GDM1 (cell line): ENCODE data around the gene TPRKB.
"Not testable (repeated sequence)": the region's sequence is repeated elsewhere in the genome, so short reads cannot be mapped to it uniquely, and the experiment has no call there.

Experiments
- DNase-seq: peaks from one replicate; lab custom pipeline; 2025; lab: John Stamatoyannopoulos, UW

TPRKB gene

DNA sequence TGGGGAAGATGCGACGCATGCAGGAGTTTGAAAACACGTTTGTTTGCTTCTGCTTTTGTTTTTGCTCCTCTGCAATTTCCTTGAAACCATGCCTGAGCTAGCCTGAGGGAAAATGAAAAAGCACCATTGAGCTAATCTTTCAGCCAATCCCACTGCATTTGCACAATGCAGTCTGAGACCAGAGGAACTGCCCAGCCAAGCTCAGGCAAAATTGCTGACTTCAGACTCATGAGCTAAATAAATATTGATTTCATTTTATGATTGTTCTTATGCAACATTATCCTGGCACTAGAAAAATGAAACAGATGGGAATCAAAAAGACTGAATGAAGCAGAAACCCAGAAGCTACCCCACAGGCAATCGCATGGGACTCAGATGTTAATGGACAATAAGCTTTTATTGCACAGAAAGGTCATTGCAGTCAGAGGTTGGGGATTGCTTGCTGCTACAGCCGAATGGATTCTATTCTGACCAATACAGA, 37.0 kb downstream of the TPRKB start:
- DNase-seq: no peak

DNA sequence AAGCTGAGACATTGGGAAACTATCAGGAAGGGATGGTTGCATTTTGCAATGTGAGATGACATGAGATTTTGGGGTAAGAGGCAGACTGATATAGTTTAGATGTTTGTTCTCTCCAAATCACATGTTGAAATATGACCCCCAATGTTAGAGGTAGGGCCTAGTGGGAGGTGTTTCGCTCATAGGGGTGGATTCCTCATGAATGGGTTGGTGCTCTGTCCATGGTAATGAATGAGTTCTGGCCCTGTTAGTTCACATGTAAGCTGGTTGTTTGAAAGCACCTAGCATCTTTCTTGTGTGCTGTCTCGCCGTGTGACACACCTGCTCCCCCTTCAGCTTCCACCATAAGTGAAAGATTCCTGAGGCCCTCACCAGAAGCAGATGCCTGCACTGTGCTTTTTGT, 37.7 kb downstream of the TPRKB start:
- no peak for DNase-seq

DNA sequence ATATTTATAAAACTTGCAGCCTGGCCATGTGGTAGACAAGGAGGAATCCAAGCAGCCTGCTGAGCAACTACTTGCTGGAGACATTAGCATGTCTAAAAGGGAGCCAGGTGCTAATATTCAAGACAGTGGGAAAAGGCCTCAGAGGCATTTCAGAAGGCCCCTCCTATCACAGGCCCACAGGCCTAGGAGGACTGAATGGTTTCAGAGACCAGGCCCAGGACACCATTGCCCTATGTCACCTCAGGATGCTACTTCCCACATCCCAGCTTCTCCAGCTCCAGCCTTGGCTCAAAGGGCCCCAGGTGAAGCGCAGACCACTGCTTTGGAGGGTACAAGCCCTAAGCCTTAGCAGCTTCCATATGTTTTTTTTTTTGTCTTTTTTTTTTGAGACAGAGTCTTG, 39.0 kb downstream of the TPRKB start:
- DNase-seq: no peak

DNA sequence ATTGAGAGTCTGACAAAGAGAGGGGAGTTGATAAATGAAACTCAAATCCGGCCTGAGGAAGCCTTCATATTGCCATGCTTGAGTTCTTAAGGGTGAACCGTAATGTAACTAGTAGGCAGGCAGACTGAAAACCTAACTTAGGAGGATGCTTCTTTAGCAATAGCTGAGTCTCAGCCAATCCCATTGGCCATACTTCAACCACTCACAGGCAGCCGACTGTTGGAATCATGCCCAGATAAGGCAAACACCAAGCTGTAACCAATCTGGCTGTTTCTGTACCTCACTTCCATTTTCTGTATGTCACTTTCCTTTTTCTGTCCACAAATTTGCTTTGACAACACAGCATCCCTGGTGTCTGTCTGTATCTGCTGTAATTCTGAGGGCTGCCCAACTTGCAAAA, 39.5 kb downstream of the TPRKB start:
- no peak for DNase-seq

DNA sequence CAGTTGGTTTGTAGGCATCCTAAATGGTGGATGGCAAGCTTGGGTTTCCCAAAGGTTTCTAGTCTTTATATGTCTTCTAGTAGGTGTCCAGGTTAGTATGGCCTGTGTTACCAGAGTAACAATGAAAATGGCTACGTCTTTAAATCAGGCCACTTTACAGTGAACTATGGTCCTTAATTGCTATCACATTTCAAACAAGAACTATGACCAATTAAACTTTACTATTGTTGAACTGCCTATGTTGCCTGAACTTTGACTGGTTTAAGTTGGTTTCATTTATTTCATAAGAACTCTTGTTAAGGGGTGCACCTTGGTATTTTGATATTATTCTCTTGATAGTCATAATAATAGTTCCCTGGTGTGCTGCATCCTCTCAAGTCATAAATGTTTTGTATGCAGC, 40.2 kb downstream of the TPRKB start:
- DNase-seq: not testable (repeated sequence)

DNA sequence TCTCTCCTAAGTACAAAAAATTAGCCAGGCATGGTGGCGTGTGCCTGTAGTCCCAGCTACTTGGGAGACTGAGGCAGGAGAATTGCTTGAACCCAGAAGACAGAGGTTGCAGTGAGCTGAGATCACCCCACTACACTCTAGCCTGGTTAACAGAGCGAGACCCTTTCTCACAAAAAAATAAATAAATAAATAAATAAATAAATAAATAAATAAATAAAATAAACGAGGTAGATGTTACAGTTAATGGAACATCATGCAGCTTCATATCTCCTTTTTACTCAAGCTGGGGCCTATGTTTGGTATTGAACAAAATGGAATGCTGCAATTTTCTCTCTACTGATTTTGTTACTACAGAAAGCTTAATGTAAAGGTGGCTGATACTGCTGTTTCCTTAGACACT, 40.6 kb downstream of the TPRKB start:
- not testable (repeated sequence) for DNase-seq

DNA sequence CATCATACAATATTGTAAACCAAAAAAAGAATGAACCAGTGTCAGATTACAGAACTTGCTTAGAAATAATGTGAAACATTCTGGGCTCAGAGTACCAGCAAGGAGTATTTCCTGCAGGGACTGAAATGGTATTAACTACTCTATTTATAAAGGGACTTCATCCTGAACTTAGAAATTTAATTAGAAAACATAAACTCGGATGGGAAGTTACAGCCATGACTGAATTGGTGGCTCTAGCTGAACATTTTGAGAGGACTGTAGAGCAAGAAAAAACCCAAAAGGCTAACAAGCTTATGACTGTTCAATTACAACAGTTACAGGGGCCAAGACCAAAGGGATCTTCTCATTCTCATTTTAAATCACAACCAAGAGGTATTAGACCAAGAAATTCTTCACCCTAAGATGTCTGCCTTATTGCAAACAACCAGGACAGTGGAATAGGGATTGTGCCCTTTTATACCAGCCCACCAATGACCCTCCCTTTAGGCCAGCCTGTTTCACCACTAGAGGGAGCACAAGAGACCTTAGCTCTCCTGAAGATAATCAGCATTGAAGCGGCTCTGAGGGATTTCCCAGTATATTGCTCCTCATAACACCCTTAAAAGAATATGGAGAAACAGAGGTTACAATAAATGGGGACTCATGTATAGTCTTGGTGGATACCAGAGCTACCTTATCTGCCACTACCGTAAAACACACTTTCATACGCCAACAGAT, 46.6 kb downstream of the TPRKB start:
- DNase-seq: peak; percentile 22

DNA sequence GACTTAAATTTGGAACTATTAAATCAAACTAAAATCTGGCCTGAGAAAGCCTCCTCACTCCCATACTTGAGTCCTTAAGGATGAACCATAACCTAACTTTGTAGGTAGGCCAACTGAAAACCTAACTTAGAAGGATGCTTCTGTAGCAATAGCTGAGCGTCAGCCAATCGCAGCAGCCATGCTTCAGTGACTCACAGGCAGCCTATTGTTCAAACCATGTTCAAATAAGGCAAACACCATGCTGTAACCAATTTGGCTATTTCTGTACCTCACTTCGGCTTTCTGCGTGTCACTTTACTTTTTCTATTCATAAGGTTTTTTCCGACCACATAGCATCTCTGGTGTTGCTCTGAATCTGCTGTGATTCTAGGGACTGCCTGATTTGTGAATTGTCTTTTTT, 48.7 kb downstream of the TPRKB start:
- DNase-seq: not testable (repeated sequence)

DNA sequence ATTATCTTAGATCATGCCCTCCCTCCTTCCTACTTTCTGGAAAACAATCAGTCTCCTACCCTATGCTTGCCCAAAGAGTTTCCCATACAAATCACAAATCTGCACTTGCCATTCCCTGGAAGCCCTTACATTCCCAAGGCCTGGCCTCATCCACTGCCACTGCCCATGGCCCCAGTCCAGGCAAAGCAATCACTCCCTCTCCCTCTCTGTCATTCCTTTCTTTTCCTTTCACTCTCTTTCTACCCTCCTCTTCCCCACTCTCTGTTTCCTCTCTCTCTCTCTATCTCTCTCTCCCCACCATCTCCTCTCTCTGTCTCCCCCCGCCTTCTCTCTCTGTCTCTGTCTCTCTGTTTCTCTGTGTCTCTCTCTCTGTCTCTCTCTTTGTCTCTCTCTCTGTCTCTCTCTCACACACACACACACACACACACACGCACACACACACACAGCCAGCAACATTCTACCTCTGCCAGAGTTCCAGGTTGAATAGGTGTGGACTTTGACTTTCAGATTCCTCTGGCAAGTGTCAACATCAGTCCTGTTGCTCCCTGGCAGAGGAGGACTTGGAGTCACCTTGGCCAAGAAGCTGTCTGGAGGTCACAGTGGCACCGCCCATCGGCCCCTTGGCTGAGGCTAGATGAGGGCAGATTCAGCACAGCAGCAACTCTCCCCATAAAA, 51.2 kb downstream of the TPRKB start:
- no peak for DNase-seq

DNA sequence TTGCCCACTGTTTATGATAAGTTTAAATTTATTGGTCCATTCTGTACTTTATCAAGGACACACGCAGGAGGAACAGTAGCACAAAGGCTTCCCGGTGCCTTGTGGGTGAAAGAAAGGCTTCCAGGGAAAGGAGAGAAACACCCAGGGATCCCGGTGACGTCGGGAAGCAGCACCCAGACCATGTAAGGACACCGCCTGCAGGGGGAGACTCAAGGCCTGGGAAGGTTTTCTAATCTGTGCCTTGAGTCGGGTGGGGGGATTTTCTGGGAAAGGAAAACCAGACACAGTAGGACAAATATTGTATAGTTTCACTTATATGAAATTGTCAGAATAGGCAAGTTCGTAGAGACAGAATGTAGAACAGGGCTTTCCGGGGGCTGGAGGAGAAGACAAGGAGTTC, 52.2 kb downstream of the TPRKB start:
- DNase-seq: not testable (repeated sequence)

DNA sequence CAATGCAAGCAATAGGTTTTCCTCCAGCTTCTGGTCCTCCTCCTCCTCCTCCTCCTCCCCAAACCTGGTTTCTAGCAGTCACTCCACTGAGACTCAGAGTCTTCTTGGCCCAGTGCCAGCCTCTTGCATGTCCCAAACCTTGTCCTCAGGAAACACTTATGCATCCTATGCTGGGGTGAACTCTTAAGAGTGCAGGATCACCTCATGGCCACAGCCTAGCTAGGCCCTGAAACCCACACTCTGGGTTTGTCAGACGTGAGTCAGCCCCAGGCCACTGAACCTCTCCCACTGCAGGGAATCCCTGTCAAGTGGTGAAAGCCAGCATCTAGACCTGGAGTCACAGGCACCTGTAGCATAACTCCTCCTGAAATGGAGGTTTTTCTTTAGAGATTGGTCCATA, 52.8 kb downstream of the TPRKB start:
- not testable (repeated sequence) for DNase-seq

DNA sequence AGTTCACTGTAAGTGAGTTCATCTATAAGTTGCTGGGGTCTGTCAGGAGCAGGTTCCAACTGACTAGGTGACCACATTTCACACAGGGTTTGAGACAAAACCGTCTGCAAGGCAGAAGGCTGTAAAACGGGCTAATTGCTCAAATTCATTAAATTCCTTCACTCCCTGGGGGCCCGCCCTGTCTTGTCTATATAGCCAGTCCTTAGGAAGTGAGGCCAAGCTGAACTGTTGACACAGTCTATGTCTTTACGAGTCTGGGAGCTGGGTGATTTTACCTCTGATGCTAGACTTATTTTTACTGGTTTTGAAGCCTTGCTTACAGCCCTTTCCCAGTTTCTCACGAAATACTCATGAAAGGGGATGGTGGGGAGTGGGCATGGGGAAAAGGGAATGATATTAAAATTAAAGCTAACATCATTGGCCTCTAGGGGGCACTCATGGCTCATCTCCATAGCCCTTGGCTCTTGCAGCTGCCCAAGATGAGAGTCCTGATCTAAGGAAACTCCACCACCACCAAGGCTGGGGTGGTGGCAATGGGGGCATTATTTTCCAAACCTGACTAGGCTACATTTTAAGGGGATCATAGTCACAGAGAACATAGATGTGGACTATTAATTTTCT, 57.1 kb downstream of the TPRKB start:
- peak; percentile 16 for DNase-seq
